H9 (cell line): Measurements from ENCODE around the gene ADCY4. TPM values are rescaled to one million over a fixed set of nuclear protein-coding genes. Genes with fewer than 3 reads are reported as not detected.

ENCODE experiments used
- DNase-seq: peaks from one replicate; pipeline ENCODE4 v3.0.0-alpha.2; 2017
- H2AFZ ChIP-seq: one replicate; pipeline ENCODE4 v1.6.1; 2013; ENCODE audit warnings: mild to moderate bottlenecking, low read length, control low read depth, moderate library complexity
- H2AK5ac ChIP-seq: 2 replicates; pipeline ENCODE4 v1.6.1; 2013; ENCODE audit warnings: low read length, control low read depth, mixed read lengths; ENCODE audit not compliant: insufficient read length
- H2BK120ac ChIP-seq: one replicate; pipeline ENCODE4 v1.6.1; 2013; ENCODE audit warnings: low read depth, mild to moderate bottlenecking, low read length, control low read depth, inconsistent platforms; ENCODE audit not compliant: poor library complexity, severe bottlenecking
- H2BK12ac ChIP-seq: 2 replicates; pipeline ENCODE4 v1.6.1; 2013; ENCODE audit warnings: low read length, control low read depth, mixed read lengths, low read depth; ENCODE audit not compliant: insufficient read length
- H2BK15ac ChIP-seq: 2 replicates; pipeline ENCODE4 v1.6.1; 2013; ENCODE audit warnings: low read depth, low read length, control low read depth
- H2BK20ac ChIP-seq: one replicate; pipeline ENCODE4 v1.6.1; 2013; ENCODE audit warnings: low read depth, mild to moderate bottlenecking, low read length, control low read depth, inconsistent platforms; ENCODE audit not compliant: poor library complexity, severe bottlenecking
- H2BK5ac ChIP-seq: 2 replicates; pipeline ENCODE4 v1.6.1; 2013; ENCODE audit warnings: low read length, control low read depth, mixed read lengths; ENCODE audit not compliant: insufficient read length
- H3K14ac ChIP-seq: 2 replicates; pipeline ENCODE4 v1.6.1; 2013; ENCODE audit warnings: low read length, control low read depth; ENCODE audit not compliant: insufficient read depth
- H3K18ac ChIP-seq: 2 replicates; pipeline ENCODE4 v1.6.1; 2013; ENCODE audit warnings: low read depth, mild to moderate bottlenecking, mixed read lengths, low read length, control low read depth; ENCODE audit not compliant: insufficient read length
- H3K23ac ChIP-seq: 2 replicates; pipeline ENCODE4 v1.6.1; 2013; ENCODE audit warnings: low read length, control low read depth, mixed read lengths, low read depth; ENCODE audit not compliant: insufficient read length
- H3K23me2 ChIP-seq: 2 replicates; pipeline ENCODE4 v1.6.1; 2013; ENCODE audit warnings: low read depth, mild to moderate bottlenecking, mixed read lengths, low read length, control low read depth; ENCODE audit not compliant: insufficient read length, poor library complexity, severe bottlenecking
- H3K27ac ChIP-seq: 2 replicates; pipeline ENCODE4 v1.5.1; 2013; ENCODE audit warnings: low read length, control low read depth, mixed read lengths, low read depth; ENCODE audit not compliant: insufficient read length
- H3K27me3 ChIP-seq: 2 replicates; pipeline ENCODE4 v1.6.1; 2013; ENCODE audit warnings: low read length, control low read depth, inconsistent platforms; ENCODE audit not compliant: insufficient read depth
- H3K4ac ChIP-seq: 2 replicates; pipeline ENCODE4 v1.6.1; 2013; ENCODE audit warnings: low read depth, mild to moderate bottlenecking, control low read depth, inconsistent platforms, low read length, moderate library complexity
- H3K4me1 ChIP-seq: 2 replicates; pipeline ENCODE4 v1.6.1; 2013; ENCODE audit warnings: low read length, control low read depth, inconsistent platforms; ENCODE audit not compliant: insufficient read depth
- H3K4me2 ChIP-seq: 2 replicates; pipeline ENCODE4 v1.6.1; 2013; ENCODE audit warnings: low read length, control low read depth, mixed read lengths; ENCODE audit not compliant: insufficient read length, insufficient read depth
- H3K56ac ChIP-seq: 2 replicates; pipeline ENCODE4 v1.6.1; 2013; ENCODE audit warnings: low read depth, mild to moderate bottlenecking, mixed read lengths, low read length, control low read depth; ENCODE audit not compliant: insufficient read length
- H3K79me1 ChIP-seq: 2 replicates; pipeline ENCODE4 v1.6.1; 2013; ENCODE audit warnings: low read depth, mild to moderate bottlenecking, moderate library complexity, low read length, control low read depth, inconsistent platforms; ENCODE audit not compliant: insufficient read depth, poor library complexity, severe bottlenecking
- H3K79me2 ChIP-seq: 2 replicates; pipeline ENCODE4 v1.6.1; 2013; ENCODE audit warnings: low read length, control low read depth, inconsistent platforms; ENCODE audit not compliant: insufficient read depth
- H3K9ac ChIP-seq: 2 replicates; pipeline ENCODE4 v1.6.1; 2013; ENCODE audit warnings: low read length, control low read depth, mixed read lengths; ENCODE audit not compliant: insufficient read length; ENCODE audit errors: extremely low read depth
- H3K9me3 ChIP-seq: one replicate; pipeline ENCODE4 v1.6.1; 2013; ENCODE audit warnings: low read depth, low read length, inconsistent platforms; ENCODE audit not compliant: control insufficient read depth
- H3T11ph ChIP-seq: one replicate; pipeline ENCODE4 v1.6.1; 2013; ENCODE audit warnings: mild to moderate bottlenecking, low read length, control low read depth, inconsistent platforms
- H4K20me1 ChIP-seq: one replicate; pipeline ENCODE4 v1.6.1; 2013; ENCODE audit not compliant: control insufficient read depth, insufficient read length, insufficient read depth
- H4K5ac ChIP-seq: 2 replicates; pipeline ENCODE4 v1.6.1; 2013; ENCODE audit warnings: low read depth, mild to moderate bottlenecking, mixed read lengths, low read length, control low read depth; ENCODE audit not compliant: insufficient read length
- H4K8ac ChIP-seq: replicated peaks from 2 replicates; pipeline ENCODE4 v1.6.1; 2013; ENCODE audit warnings: low read length, control low read depth, mixed read lengths, low read depth; ENCODE audit not compliant: insufficient read length
- H4K91ac ChIP-seq: 2 replicates; pipeline ENCODE4 v1.6.1; 2013; ENCODE audit warnings: low read depth, mild to moderate bottlenecking, moderate library complexity, mixed read lengths, low read length, control low read depth; ENCODE audit not compliant: insufficient read length
- H3K27ac Mint-ChIP-seq, 3 experiments: 2 replicates in 2 of 3; 3 replicates in 1 of 3; pipeline ENCODE4 v1.8.0; 2020 to 2021; ENCODE audit warnings: mixed read lengths in 3 of 3, mild to moderate bottlenecking in 1 of 3, moderate library complexity in 1 of 3
- H3K27me3 Mint-ChIP-seq: 2 replicates; pipeline ENCODE4 v1.8.0; 2021; ENCODE audit warnings: low read depth, mild to moderate bottlenecking, moderate library complexity, mixed read lengths
- H3K36me3 Mint-ChIP-seq, 3 experiments: 2 replicates in 2 of 3; 3 replicates in 1 of 3; pipeline ENCODE4 v1.8.0; 2020 to 2021; ENCODE audit warnings: low read depth in 3 of 3, mixed read lengths in 3 of 3; ENCODE audit not compliant: insufficient read depth in 1 of 3
- H3K4me1 Mint-ChIP-seq, 2 experiments: 2 replicates each; pipeline ENCODE4 v1.8.0; 2020; ENCODE audit warnings: mixed read lengths in 2 of 2
- H3K4me3 Mint-ChIP-seq, 2 experiments: 2 replicates in 1 of 2; 3 replicates in 1 of 2; pipeline ENCODE4 v1.8.0; 2020 to 2021; ENCODE audit warnings: mild to moderate bottlenecking in 2 of 2, mixed read lengths in 2 of 2, moderate library complexity in 1 of 2
- H3K9me3 Mint-ChIP-seq, 2 experiments: 2 replicates in 1 of 2; 3 replicates in 1 of 2; pipeline ENCODE4 v1.8.0; 2020; ENCODE audit warnings: mild to moderate bottlenecking in 2 of 2, mixed read lengths in 2 of 2, moderate library complexity in 1 of 2
- WGBS: extraction: QIAGEN DNeasy Blood & Tissue Kit; methylation state at CpG from one replicate; pipeline ENCODE4 v1.1.7; 2013; ENCODE audit warnings: missing lambda C conversion rate, low lambda C conversion rate, mixed read lengths; ENCODE audit not compliant: insufficient read length; ENCODE audit errors: extremely low coverage; 5-methylcytosine and 5-hydroxymethylcytosine counted together
- total RNA-seq: library from RNA; stranded (reverse); gene quantifications from 2 replicates; pipeline ENCODE4 v1.2.1, GENCODE V29; 2021
- TF ChIP-seq, protein P1 (sequence below): fragments of 200-600 bp; sonication (generic); conservative IDR thresholded peaks from 3 replicates; pipeline ENCODE4 v1.8.0; 2021; ENCODE audit warnings: antibody characterized with exemption, mild to moderate bottlenecking

ADCY4 gene
- total RNA-seq, 1 experiment from 2014 or later = 0.09 TPM

DNA sequence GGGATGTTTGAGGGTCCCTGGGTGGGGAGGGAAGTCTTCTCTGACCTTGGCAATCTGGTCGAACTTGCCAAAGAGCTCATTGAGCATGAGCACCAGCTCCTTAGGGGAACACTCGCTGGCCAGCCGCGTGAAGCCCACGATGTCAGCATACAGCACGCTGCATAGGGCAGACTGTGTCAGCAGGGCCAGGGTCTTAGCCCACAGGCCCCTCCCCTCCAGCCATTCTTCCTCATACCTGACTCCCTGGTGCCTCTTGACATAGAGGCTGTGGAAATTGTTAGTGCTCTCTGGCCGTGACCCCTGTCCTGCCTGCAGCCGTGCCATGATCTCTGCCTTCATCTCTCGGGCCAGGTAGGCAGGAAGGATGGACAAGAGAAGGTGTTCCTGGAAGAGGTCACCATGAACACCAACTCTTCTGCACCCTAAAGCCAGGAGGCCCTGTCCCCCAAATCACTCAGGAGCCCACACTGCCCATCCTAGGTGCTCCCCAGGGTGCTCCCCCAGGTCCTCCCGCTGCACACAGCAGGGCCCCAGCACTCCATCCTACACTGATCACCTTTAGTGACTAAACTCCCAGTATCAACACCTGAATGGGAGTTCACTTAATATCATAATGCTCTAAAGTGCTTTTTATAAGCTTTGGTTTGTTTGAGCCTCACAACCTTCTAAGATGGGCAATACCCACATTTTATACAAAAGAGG lies 3.7 kb downstream of the ADCY4 start:
- H4K91ac ChIP-seq = no peak overlapping the region
- no peak overlapping the region for H3K14ac ChIP-seq
- H3K79me1 ChIP-seq = no peaks in the 10 kb centered on the region
- H4K8ac ChIP-seq = no peak overlapping the region
- no peak overlapping the region for H2AFZ ChIP-seq
- WGBS = no CpG with 5 or more reads among the region's 10 CpGs
- TF ChIP-seq, protein P1, sequence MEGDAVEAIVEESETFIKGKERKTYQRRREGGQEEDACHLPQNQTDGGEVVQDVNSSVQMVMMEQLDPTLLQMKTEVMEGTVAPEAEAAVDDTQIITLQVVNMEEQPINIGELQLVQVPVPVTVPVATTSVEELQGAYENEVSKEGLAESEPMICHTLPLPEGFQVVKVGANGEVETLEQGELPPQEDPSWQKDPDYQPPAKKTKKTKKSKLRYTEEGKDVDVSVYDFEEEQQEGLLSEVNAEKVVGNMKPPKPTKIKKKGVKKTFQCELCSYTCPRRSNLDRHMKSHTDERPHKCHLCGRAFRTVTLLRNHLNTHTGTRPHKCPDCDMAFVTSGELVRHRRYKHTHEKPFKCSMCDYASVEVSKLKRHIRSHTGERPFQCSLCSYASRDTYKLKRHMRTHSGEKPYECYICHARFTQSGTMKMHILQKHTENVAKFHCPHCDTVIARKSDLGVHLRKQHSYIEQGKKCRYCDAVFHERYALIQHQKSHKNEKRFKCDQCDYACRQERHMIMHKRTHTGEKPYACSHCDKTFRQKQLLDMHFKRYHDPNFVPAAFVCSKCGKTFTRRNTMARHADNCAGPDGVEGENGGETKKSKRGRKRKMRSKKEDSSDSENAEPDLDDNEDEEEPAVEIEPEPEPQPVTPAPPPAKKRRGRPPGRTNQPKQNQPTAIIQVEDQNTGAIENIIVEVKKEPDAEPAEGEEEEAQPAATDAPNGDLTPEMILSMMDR = no peak
- H3K9ac ChIP-seq = no peak overlapping the region
- H3K36me3 Mint-ChIP-seq = no peaks in the 10 kb centered on the region; a peak in 1 of 7 replicates
- H2BK15ac ChIP-seq = no peak overlapping the region
- peaks cover 20% of the 10 kb centered on the region for H3K23me2 ChIP-seq
- no peak for DNase-seq
- H3K23ac ChIP-seq = no peak overlapping the region
- no peak overlapping the region for H3K27ac ChIP-seq
- H3K4ac ChIP-seq = no peak overlapping the region
- H3K4me1 ChIP-seq = no peaks in the 10 kb centered on the region; the same call in 1 of the 2 replicates
- H2AK5ac ChIP-seq = no peak overlapping the region
- peak overlapping the region in 1 of 2 experiments; percentile 23; a peak in 1 of 5 replicates for H3K4me3 Mint-ChIP-seq
- peaks cover 0 to 2% of the 10 kb centered on the region in 2 experiments; a peak in 4 of 5 replicates for H3K9me3 Mint-ChIP-seq
- H3K27me3 Mint-ChIP-seq = peaks cover 85% of the 10 kb centered on the region
- H3K27me3 ChIP-seq = peaks cover 27% of the 10 kb centered on the region
- no peak overlapping the region for H3T11ph ChIP-seq
- H3K56ac ChIP-seq = no peak overlapping the region
- H3K4me2 ChIP-seq = no peak overlapping the region
- no peak overlapping the region for H2BK20ac ChIP-seq
- H3K9me3 ChIP-seq = no peaks in the 10 kb centered on the region
- no peaks in the 10 kb centered on the region for H4K20me1 ChIP-seq
- no peak overlapping the region for H3K27ac Mint-ChIP-seq
- no peaks in the 10 kb centered on the region for H3K79me2 ChIP-seq
- H2BK12ac ChIP-seq = no peak overlapping the region
- no peak overlapping the region for H4K5ac ChIP-seq
- no peak overlapping the region for H2BK120ac ChIP-seq
- H2BK5ac ChIP-seq = no peak overlapping the region
- H3K18ac ChIP-seq = no peak overlapping the region
- peaks cover 19 to 28% of the 10 kb centered on the region in 2 experiments for H3K4me1 Mint-ChIP-seq
